Fibroblast of lung (primary cell): Measurements from ENCODE around the gene MTHFSD.

ENCODE experiments used
- EZH2 ChIP-seq: IDR thresholded peaks from 2 replicates; pipeline ENCODE4 v1.5.1; 2012; ENCODE audit warnings: low read length, control low read depth, mild to moderate bottlenecking; ENCODE audit errors: missing control alignments
- TF ChIP-seq, protein P1 (sequence below), 2 donors: IDR thresholded peaks in 1 of 2; conservative IDR thresholded peaks in 1 of 2; 1 replicate in 1 of 2; 2 replicates in 1 of 2; pipeline ENCODE4 v1.5.1; 2011 to 2012; ENCODE audit warnings: low read length in 2 of 2, control low read depth in 1 of 2, inconsistent platforms in 1 of 2, low read depth in 1 of 2, mild to moderate bottlenecking in 1 of 2

DNA sequence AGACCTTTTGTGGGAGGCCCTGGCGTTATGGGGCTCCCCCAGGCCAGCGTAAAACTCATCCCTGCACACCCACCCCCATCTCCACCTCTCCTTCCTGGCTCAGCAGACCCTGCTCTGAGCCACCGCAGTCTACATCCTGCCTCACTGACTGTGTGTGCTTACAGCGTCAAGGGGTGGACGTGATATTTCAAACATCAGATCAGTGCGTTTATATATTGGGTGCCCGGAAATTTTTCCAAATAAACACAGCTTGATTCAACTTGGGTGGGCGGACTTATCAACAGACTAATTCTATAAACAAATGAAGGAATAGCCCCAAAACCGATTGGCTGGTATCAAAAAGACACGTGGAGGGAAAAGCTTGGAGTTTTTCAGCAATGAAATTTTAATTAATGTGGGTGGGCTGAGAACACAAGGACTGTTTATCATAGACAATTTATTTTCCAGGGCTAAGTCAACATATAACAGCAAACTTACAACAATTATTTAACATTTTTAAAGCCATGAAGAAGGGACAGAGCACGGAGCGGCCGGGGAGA lies 23.1 kb upstream of the MTHFSD start, which contains the start of gene FOXL1:
- TF ChIP-seq, protein P1, sequence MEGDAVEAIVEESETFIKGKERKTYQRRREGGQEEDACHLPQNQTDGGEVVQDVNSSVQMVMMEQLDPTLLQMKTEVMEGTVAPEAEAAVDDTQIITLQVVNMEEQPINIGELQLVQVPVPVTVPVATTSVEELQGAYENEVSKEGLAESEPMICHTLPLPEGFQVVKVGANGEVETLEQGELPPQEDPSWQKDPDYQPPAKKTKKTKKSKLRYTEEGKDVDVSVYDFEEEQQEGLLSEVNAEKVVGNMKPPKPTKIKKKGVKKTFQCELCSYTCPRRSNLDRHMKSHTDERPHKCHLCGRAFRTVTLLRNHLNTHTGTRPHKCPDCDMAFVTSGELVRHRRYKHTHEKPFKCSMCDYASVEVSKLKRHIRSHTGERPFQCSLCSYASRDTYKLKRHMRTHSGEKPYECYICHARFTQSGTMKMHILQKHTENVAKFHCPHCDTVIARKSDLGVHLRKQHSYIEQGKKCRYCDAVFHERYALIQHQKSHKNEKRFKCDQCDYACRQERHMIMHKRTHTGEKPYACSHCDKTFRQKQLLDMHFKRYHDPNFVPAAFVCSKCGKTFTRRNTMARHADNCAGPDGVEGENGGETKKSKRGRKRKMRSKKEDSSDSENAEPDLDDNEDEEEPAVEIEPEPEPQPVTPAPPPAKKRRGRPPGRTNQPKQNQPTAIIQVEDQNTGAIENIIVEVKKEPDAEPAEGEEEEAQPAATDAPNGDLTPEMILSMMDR (conservative IDR thresholded peaks at IDR 0.05 in 1 of 2, IDR thresholded peaks at IDR 0.05 in 1 of 2; ENCODE audit: low read depth in 1 of 2, low read length in 2 of 2) = no peak
- TF ChIP-seq EZH2 = no peak
